Measurements from ENCODE around the gene PCSK1N. TPM values are rescaled to one million over a fixed set of nuclear protein-coding genes. Genes with fewer than 3 reads are reported as not detected.

The PCSK1N gene
- total RNA-seq, 4 donors from 2014 or later: 2.9 to 15.2 (median 7.7) TPM

DNA sequence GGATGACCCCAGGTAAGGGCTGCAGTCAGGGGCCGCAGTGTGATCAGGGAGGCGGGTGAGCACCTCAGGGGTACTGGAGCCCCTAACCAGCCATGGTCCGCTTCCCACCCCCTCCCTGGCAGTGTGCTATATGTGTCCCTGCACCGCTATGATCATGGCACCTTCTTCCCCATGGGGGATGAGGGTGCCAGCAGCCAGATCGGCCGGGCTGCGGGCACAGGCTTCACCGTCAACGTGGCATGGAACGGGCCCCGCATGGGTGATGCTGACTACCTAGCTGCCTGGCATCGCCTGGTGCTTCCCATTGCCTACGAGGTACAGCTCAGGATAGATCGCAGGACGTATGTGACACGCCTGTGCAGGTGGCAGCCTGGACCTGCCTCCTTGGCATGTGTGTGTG is 17.3 kb downstream of the PCSK1N start:
- Histone ChIP-seq H3K36me3 (peaks cover 17 to 90% (median 65%) of the 10 kb centered on the region in 4 donors), H3K9me3 (no peaks in the 10 kb centered on the region), H3K4me3 (no peak overlapping the region), H3K27ac (replicated peaks in 1 of 4) (no peak overlapping the region), H3K4me1 (no peaks in the 10 kb centered on the region), H3K27me3 (no peaks in the 10 kb centered on the region)
- TF ChIP-seq POLR2A (IDR thresholded peaks at IDR 0.05; ENCODE audit: low read depth): no peak
- TF ChIP-seq, protein P1, sequence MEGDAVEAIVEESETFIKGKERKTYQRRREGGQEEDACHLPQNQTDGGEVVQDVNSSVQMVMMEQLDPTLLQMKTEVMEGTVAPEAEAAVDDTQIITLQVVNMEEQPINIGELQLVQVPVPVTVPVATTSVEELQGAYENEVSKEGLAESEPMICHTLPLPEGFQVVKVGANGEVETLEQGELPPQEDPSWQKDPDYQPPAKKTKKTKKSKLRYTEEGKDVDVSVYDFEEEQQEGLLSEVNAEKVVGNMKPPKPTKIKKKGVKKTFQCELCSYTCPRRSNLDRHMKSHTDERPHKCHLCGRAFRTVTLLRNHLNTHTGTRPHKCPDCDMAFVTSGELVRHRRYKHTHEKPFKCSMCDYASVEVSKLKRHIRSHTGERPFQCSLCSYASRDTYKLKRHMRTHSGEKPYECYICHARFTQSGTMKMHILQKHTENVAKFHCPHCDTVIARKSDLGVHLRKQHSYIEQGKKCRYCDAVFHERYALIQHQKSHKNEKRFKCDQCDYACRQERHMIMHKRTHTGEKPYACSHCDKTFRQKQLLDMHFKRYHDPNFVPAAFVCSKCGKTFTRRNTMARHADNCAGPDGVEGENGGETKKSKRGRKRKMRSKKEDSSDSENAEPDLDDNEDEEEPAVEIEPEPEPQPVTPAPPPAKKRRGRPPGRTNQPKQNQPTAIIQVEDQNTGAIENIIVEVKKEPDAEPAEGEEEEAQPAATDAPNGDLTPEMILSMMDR (IDR thresholded peaks at IDR 0.05): no peak
- WGBS: no CpG with 5 or more reads among the region's 16 CpGs
- intact Hi-C loops (cut with DNase I): no loop called here
- DNase-seq (ENCODE audit: extremely low spot score): no peak

DNA sequence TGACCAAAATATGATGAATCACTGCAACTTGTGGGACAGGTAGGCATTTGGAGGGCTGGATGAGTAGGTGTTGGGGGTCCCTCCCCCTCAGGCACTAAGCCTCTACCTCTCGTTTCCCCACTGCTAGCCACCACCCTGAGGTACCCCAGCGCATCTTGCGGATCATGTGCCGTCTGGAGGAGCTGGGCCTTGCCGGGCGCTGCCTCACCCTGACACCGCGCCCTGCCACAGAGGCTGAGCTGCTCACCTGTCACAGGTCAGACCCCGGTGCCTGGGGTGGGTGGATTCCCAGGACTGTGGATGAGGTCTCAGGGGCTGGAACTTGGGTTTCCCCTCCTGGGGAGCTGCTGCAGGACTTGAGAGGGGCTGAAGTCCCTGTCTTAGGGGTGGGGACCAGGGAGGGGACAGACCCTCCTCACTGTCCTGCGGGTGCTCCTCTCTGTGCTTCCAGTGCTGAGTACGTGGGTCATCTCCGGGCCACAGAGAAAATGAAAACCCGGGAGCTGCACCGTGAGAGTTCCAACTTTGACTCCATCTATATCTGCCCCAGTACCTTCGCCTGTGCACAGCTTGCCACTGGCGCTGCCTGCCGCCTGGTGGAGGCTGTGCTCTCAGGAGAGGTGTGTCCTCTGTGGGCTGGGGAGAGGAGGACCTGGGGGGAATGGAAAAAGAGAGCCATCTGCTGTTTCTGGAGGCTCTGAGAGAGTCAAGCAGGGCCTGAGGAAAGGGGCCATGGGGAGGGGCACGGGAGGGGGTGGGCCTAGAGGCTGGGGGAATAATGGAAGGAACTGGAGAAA is 19.2 kb downstream of the PCSK1N start:
- no peaks in the 10 kb centered on the region for H3K4me1 ChIP-seq
- no peaks in the 10 kb centered on the region for H3K27me3 ChIP-seq
- no peak for DNase-seq (ENCODE audit: extremely low spot score)
- no peak overlapping the region for H3K27ac ChIP-seq (replicated peaks in 1 of 4)
- peaks cover 20 to 86% (median 53%) of the 10 kb centered on the region in 4 donors for H3K36me3 ChIP-seq
- WGBS: 95% methylated on average over 13 of the region's 18 CpGs
- intact Hi-C loops (cut with DNase I): no loop called here
- no peak overlapping the region for H3K4me3 ChIP-seq
- H3K9me3 ChIP-seq: no peaks in the 10 kb centered on the region
- TF ChIP-seq POLR2A (IDR thresholded peaks at IDR 0.05; ENCODE audit: low read depth): no peak
- no peak for TF ChIP-seq EP300 (IDR thresholded peaks at IDR 0.05)
- TF ChIP-seq POLR2AphosphoS5 (IDR thresholded peaks at IDR 0.05): no peak
- TF ChIP-seq, protein P1 (IDR thresholded peaks at IDR 0.05): no peak

DNA sequence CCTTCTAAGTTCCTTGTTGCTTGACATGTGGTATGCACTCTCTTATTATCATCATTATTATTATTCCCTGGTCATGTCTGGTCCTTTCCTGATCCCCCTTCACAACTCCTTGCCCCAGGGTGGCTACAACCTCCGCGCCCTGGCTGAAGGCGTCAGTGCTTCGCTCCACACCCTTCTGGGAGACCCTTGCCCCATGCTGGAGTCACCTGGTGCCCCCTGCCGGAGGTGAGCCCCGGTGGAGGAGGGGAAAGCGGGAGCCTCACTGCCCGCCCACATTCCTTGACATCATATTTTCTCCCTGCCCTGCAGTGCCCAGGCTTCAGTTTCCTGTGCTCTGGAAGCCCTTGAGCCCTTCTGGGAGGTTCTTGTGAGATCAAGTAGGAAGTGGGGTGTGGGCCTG is 20.1 kb downstream of the PCSK1N start:
- WGBS: 84% methylated on average over 8 of the region's 8 CpGs
- Histone ChIP-seq H3K4me1 (no peaks in the 10 kb centered on the region), H3K36me3 (peaks cover 20 to 84% (median 50%) of the 10 kb centered on the region in 4 donors), H3K9me3 (no peaks in the 10 kb centered on the region), H3K27me3 (no peaks in the 10 kb centered on the region), H3K4me3 (no peak overlapping the region), H3K27ac (replicated peaks in 1 of 4) (no peak overlapping the region)
- intact Hi-C loops (cut with DNase I): no loop called here
- DNase-seq (ENCODE audit: extremely low spot score): no peak
- TF ChIP-seq, protein P1 (IDR thresholded peaks at IDR 0.05): no peak
- no peak for TF ChIP-seq POLR2AphosphoS5 (IDR thresholded peaks at IDR 0.05)
- no peak for TF ChIP-seq EP300 (IDR thresholded peaks at IDR 0.05)
- TF ChIP-seq POLR2A (IDR thresholded peaks at IDR 0.05; ENCODE audit: low read depth): no peak

DNA sequence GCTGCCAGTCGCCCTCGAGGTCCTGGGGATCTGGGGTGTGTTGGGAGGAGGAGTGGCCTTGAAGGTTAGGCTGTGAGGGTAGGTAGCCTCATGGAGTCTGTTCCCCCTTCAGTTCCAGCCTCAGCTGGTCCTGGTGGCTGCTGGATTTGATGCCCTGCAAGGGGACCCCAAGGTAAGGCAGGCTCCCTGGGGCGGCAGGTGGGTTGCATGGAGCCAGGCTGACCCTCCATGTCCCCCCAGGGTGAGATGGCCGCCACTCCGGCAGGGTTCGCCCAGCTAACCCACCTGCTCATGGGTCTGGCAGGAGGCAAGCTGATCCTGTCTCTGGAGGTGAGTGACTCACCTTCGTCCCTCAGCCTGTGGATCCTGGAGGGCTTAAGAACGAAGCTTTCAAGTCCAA is 20.7 kb downstream of the PCSK1N start:
- peaks cover 20 to 79% (median 48%) of the 10 kb centered on the region in 4 donors for H3K36me3 ChIP-seq

DNA sequence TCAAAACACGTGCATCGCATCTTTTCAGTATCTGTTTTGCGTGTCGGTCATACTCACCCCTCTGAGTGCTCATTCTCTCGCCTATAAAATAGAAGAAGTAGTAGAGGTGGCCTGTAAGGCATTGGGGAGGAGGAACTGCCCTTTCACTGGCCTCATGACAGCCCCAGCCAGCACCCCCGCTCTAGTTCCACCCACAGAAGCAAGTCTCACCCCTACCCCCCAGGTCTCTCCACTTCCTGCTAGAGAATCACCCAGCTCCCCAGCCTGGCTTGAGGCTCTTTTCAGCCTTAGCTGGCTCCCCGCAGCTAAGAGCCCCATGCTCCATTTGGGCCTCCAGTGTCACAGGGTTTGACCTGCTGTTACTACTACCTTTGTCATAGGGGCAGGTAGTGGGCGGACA is 21.8 kb downstream of the PCSK1N start:
- Histone ChIP-seq H3K36me3 (peaks cover 20 to 76% (median 45%) of the 10 kb centered on the region in 4 donors), H3K9me3 (no peaks in the 10 kb centered on the region), H3K27ac (replicated peaks in 1 of 4) (no peak overlapping the region), H3K27me3 (no peaks in the 10 kb centered on the region), H3K4me3 (no peak overlapping the region), H3K4me1 (no peaks in the 10 kb centered on the region)
- WGBS: 80% methylated on average over 8 of the region's 8 CpGs
- intact Hi-C loops (cut with DNase I): no loop called here
- no peak for DNase-seq (ENCODE audit: extremely low spot score)
- TF ChIP-seq POLR2A (IDR thresholded peaks at IDR 0.05; ENCODE audit: low read depth) (no peak), EP300 (IDR thresholded peaks at IDR 0.05) (no peak), POLR2AphosphoS5 (IDR thresholded peaks at IDR 0.05) (no peak)
- TF ChIP-seq, protein P1 (IDR thresholded peaks at IDR 0.05): no peak

More for the DNA sequence above, 20.7 kb downstream of the PCSK1N start:
- intact Hi-C loops (cut with DNase I): no loop called here
- no peak overlapping the region for H3K4me3 ChIP-seq
- no peak for DNase-seq (ENCODE audit: extremely low spot score)
- H3K27ac ChIP-seq (replicated peaks in 1 of 4): no peak overlapping the region
- H3K9me3 ChIP-seq: no peaks in the 10 kb centered on the region
- no peak for TF ChIP-seq POLR2AphosphoS5 (IDR thresholded peaks at IDR 0.05)
- WGBS: 83% methylated on average over 5 of the region's 8 CpGs
- H3K4me1 ChIP-seq: no peaks in the 10 kb centered on the region
- no peaks in the 10 kb centered on the region for H3K27me3 ChIP-seq

All from esophagus muscularis mucosa (tissue), 4 donors.